HG03025 (cell line): ENCODE data around the gene CYB5R3.
A peak's percentile ranks its signal among the peaks of the same experiment; 100 is the strongest.
"Not testable (repeated sequence)": the region's sequence is repeated elsewhere in the genome, so short reads cannot be mapped to it uniquely, and the experiment has no call there.

Source experiments
- ATAC-seq: cut with Tn5 transposase; IDR thresholded peaks from one replicate; pipeline ENCODE4 v1.9.1; 2021; ENCODE audit warnings: mild to moderate bottlenecking, moderate library complexity; ENCODE audit not compliant: unreplicated experiment, low FRiP score

The CYB5R3 gene

DNA sequence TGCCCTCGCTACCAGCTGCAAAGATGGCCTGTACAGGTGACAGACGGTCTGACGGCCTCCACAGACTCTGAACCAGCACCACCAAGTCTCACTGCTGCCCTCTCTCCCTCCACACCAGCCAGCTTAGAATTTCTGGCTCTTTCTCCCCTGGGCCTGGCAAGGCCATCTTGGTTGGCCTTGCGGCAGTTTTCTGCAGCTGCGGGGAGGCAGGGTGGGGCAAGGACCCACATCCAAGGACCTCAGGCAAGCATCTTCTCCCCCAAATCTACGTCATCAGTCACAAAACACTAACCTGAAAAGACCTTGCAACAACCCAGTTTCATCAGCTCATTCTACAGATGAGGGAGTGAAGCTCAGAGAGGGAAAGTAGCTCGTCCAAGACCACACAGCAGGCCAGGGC lies 22.8 kb downstream of the CYB5R3 start:
- ATAC-seq = no peak

DNA sequence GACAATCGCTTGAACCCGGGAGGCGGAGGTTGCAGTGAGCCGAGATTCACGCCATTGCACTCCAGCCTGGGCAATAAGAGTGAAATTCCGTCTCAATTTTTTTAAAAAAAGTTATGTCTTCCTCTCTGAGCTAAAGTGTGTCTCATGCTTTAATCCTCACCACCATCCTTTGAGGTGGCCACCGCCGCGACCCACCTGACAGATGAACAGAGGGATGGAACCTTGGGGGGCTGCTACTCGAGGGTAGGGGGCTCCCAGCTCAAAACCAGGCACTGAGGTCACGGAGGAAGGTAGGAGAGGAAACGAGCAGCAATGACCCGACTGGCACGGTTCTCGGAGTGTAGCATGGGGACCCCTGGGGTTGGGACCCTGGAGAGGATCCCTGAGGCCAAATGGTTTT lies 23.8 kb downstream of the CYB5R3 start:
- ATAC-seq = no peak

DNA sequence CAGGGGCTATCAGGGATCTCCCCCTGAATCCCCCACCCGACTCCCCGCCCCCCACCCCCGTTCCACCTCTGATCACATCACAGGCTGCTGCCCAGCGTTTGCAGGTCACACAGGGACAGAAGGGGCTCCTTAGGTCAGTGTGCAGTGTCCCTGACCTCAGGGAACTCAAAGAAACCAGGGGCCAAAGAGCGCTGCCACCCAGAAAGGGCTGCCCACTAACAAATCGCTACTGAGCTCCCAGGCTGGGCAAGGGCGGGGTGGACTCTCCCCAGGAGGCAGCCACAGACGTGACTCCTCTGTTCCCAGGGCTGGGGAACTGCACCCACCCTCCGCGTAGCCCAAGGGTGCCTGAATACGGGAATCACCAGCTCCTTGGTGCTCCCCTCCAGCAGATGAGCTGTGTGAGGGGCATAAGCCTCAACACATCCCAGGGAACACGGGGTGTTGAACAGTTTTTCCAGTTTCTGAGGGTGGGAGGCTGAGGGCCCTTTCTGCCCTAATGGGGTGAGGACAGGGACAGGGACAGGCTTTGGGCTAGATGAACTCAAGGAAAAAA lies 24.6 kb downstream of the CYB5R3 start:
- no peak for ATAC-seq

DNA sequence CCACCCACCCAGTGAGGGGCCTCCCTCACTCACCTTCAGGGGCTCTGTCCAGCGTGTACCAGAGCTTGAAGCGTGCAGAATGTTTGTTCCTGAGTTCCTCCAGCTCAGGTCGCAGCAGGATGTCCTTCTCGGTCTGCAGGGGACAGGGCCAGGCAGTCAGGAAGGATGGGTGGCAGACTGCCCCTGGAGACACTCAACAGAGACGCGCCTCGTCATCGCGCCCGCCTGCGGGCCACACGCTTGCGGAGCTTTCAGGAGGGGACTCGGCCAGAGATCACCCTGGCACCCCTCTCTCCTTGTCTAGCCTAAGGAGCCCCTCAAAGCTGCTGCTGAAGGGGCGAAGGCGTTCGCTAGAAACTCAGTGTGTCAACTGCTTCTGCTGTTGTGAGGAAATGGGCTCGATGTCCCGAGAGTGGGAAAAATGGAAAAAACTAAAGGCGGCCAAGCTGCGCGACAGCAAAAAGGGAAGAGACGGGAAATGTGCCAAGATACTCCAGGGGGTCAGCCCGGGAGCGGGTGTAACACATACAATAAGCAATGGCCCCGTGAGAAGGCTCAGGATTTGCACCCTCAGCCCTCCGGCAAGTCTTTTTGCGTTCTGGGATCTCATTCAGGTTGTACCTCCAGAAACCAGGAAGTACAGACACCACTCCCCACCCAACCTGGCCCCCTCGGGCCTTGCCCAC lies 25.3 kb downstream of the CYB5R3 start:
- no peak for ATAC-seq

DNA sequence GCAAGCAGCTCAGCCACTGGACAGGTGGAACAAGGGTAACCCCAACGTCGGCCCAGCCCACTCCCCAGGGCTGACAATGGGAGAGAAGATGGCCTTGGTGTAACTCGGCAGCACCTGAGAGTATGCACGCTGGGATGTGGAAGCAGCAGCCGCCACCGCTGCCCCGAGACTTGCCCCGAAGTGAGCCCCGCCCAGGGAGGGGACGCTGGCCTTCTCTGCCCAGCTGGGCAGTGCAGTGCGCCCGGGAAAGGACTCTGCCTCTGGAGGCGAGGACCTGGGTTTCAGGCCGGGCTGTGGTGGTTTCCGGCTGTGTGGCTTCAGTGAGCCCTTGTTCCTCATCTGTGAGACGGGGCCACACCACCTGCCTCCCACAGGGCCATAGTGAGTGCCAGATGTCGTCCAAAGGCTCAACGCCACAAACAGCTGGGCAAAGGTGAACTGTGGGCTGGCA lies 25.9 kb downstream of the CYB5R3 start:
- ATAC-seq = no peak

DNA sequence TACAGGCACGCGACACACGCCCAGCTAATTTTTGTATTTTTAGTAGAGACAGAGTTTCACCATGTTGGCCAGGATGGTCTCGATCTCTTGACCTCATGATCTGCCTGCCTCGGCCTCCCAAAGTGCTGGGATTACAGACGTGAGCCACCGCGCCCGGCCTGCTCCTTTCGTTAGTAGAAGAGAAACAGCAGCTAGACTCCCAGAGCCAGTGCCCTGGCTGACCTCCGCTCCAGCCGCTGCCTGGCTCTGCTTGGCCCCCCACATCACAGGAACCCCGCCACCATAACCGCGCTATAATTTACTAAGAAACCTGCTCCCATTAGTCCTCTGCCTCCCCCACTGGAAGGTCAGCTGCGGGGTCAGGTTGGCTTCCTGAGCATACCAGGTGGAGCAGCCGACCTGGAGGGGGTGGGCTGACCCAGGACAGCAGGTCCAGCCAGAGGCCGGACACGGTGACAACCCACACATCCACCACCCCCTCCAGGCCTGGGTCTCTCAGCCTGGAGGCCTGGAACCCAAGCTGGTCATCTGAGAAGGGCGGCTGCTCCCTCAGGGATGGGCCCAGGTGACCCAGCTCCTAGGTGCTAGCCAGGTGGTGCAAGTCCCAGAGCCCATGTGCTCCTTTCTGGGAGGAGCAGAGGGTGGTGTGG lies 27.0 kb downstream of the CYB5R3 start:
- no peak for ATAC-seq

DNA sequence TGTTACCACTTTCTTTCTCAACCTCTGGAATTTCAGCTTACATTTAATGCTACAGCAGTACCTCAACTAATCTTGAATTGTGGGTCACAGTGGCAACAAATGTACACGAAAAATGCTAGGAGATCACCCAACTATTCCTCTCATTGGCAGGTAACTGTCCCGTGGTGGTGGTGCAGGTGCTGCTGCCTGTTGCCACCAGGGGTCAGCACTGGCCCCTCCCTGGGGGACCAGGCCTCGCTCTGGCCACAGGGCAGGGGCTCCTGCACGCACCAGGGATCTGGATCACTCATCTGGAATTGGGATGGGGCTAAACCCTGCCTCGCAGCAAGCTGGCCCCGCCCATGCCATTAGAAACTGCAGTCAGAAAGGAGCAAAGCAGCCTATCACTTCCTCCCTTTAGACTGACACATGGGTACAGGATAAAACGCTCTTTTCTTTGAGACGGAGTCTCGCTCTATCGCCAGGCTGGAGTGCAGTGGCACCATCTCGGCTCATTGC lies 27.6 kb downstream of the CYB5R3 start:
- no peak for ATAC-seq

DNA sequence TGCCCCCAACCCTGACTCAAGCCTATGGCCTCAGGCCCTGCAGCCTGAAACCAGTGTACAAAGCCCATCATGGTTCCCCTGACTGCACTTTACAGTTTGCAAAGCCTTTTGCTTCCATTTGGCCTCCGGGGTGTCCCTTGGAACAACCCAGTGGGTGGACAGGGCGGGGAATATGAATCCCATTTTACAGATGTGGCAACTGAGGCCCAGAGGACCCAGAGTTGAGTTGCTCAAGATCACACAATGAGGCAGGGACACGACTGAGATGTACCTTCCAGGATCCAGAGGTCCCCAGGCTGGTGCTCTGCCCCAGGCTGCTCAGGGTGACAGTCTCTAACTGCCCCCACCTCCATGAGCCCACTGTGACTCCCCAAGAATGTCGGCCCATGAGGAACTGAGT lies 29.1 kb downstream of the CYB5R3 start:
- no peak for ATAC-seq

DNA sequence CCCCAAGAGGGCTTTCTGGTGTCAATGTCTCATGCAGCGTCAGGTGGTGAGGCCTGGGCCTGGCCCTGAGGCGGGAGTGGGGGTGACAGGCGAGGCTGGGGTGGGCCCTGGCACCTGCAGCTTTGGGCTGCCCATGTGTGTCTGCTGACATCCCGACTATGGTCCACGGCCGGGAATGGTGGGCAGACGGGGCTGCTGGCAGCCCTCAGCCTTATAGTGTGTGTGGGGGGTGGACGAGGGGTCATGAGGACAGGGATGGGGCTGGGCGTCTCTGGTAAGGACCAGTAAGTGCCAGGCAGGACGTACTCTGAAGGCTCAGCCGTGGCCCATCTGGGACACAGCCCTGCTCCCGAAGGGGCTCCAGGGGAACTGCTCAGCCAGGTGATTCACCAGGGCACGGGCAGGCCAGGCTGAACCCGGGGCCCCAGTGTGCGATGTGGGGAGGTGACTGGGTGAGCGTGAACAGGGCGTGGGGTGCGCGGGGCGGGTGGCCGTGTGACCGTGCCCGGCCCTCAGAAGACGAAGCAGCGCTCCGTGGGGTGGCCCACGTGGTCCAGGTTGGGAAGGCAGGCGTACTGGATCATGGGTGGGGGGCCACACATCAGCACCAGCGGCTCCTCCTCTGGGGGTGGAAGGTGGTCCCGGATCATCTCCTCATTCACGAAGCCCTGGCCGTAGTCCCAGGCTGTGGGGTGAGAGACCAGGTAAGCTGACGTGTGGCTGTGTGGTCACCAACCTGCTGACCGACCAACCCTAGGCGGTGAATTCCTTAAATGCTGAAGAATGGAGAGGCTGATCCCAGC lies 29.7 kb downstream of the CYB5R3 start:
- no peak for ATAC-seq

DNA sequence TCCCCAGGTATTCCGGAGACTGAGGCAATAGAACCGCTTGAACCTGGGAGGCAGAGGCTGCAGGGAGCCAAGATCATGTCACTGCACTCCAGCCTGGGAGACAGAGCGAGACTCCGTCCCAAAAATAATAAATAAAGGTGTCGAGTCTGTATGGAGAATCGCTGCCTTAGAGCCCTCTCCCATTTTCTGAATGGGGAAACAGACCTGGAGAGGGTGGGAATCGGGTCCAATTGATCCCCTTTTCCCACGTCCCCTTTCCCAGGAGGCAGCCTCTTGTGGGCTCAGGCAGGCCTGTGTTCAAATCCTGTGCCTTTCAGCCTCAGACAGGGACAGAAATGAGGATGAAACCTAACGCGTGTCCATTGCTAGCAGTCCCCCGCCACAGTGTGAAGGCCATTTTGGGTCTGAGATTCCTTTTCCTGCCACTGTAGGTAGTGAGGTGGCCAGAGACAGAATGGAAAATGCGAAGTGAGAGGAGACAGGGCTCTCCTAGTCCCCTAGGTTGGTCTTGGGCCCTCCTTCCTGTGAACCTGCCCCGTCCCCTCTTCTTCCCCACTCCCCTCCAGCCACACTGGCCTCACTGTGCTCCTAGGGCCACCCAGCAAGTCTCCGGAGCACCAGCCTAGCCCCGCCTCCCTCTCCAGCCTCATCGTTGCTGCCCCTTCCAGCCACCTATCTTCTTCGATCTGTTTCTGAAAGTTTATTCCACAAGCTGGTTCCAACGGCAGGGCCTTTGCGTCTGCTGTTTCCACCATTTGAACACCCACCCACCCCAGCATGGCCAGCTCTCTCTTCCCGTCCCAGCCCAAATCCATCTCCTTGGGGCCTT lies 31.8 kb downstream of the CYB5R3 start:
- ATAC-seq = no peak

DNA sequence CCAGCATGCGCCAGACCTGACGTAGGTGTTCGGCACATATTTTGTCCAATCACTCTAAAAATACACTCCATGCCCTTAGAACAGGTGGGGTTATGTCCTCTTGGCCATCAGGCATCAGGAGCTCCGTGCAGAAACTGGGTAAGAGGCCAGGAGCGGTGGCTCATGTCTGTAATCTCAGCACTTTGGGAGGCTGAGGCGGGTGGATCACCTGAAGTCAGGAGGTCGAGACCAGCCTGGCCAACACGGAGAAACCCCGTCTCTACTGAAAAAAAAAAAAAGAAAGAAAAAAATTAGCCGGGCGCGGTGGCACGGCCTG lies 33.4 kb downstream of the CYB5R3 start:
- ATAC-seq = not testable (repeated sequence)

DNA sequence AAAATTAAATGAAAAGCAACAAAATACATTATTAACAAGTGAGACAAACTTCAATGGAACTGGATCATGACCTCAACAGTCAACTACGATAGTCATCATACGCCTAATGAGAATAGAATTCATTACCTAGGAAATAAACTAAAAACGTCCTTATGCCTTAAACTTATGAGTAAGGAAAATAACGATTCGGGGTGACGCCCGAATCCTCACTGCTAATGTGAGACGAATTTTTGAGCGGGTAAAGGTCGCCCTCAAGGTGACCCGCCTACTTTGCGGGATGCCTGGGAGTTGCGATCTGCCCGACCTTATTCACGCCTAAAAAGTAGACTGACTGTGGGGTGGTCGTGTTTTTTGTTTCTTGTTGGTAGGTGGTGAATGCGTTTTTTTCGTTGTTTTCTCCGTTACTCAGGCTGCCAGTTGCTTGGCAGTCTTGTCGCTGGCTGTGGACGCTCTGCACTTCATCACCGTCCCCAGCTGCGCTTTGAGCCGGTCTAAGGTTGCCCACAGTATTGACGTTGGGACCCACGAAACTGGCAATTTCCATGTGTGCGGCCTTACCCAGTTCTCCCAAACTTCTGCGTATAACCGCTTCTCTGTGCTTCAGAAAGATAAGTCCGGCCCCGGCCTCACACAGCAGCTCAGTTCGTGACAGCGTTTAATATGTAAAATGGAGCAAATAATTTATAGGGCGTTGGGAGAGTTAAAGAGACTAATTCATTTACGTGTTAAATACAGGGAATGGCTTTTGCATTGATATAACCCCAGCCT lies 33.9 kb downstream of the CYB5R3 start:
- peak; percentile 49 for ATAC-seq

DNA sequence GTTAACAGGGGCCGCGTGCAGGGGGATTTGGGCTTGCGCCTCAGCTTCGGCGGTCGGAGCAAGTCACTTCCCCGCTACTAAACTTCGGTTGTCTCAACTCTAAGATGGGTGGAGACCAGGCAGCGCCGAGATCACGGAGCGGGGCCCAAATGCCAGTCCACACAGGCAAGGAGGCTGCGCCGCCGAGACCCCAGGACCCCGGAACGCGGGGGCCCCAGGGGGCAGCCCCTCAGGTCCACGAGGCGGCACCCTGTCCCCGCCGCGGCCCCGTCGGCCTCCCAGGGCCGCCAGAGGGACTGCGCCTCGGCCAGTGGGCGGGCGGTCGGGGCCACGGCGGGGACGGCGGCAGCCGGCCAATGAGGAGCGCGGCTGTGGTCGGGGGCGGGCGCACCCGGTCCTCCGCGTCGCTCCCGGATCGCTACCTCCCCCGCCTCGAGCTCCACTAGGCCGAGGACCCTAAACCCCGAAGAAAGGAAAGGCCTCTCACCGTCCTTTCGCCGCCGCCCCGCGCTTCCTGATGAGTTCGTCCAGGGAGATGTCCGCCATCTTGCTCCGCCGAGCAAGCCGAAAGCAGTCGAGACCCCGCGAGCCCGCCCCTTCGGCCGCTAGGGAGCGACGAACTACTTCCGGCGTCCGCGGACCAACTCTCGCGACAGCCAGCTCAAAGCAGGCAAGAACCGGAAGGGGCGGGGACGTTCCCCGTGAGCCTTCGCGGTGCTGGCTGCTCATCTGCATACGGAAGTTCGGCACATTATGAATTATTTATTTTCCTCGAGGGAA lies 34.7 kb downstream of the CYB5R3 start, which contains the start of gene POLDIP3:
TSS of gene POLDIP3 (minus strand) at position 572 of the 780 bp plus-strand sequence. CDS start at position 546, 26 bp downstream.
- peak; percentile 53 for ATAC-seq

DNA sequence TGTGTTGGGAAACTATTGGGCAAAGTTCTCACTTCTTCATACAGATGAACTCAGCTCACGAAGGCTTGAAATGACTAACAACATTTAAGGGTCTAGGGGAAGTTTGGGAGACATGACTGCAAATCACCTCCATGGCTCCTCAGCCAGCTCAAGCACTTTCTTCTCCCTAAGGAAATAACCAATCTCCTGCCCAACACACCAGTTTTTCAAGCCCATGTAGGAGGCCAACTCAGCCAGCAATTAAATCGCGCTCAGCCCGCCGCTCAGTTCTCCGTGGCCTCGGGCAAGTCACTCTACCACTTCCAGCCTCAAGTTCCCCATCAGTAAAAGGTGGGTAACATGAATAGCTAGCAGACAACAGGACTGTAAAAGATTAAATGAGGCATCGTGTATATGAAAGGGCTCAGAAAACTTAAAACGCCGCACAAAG lies 35.3 kb downstream of the CYB5R3 start:
- no peak for ATAC-seq

DNA sequence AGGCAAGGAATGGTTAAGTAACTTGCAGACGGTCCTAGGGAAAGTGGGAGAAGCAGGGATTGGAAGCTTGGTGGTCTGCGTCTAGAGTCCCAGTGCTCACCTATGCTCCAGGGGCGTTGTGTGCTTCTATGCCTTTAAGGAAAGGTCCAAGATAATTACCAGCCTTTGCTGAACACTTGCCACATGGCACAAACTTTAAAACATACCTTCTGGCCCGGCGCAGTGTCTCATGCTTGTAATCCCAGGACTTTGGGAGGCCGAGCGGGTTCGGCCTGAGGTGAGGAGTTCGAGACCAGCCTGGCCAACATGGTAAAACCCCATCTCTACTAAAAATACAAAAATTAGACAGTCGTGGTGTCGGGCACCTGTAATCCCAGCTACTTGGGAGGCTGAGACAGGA lies 36.9 kb downstream of the CYB5R3 start:
- ATAC-seq = no peak

DNA sequence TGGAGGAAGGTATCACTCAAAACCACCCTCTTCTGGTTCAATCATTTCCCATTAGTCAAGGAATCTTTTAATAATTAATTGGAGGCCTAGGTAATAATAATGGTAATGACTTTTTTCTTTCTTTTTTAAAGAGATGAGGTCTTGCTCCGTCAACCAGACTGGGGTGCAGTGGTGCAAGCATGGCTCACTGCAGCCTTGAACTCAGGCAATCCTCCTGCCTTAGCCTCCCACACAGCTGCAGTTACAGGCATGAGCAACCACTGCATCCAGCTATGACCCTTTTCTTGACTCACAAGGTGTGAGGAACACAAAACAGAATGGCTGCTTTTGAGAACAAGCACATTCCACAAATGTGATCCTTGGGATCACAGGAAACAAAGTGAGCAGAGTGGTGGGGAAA lies 38.1 kb downstream of the CYB5R3 start:
- ATAC-seq = no peak

DNA sequence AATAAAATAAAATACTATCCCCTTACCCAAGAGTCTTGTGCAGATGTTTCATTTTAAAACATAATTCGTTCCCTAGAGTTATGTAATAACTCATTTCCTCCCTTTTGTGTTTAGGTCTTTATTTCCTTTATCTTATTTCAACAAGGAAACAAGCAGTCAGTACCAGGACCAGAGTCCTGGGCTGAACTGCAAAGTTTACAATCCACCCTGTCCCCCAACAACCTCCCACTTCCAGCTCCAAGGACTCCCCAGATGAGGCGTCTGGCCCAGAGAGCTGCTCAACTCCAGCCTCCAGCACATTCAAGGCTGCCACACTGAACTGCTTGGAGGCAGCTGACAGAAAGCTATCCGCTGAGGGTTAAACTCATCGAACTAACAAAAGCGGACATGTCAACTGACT lies 39.0 kb downstream of the CYB5R3 start:
- ATAC-seq = no peak

DNA sequence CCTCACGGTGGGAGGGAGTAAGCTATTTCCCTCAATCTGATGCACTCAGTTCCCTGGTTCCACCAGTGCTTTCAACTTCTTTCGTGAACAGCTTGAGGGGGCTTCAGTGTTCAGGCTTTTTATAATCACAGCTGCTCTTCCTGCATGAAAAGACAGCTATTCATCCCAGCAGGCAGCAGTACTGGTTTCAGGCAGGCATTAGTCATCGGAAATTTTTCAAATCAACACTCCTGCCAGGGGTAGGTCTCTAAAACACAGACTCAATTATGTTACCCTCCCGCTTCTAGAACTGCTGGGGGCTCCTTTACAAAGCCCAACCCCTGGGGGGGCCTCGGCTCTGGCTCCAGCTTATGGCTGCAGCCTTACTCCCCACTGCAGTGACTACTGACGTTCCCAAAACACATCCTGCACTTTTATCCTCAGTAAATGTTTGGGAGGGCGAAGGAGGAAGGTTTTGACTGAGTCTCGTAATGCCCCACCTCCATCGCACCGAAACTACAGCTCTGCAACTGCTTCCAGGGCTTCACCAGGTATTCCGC lies 40.3 kb downstream of the CYB5R3 start:
- no peak for ATAC-seq
